Heart left ventricle (tissue), 13 donors: ENCODE data around the gene SRSF12.

ENCODE experiments used
- POLR2A ChIP-seq, 2 donors: fragments of 450-650 bp; IDR thresholded peaks; one replicate each; pipeline ENCODE4 v1.6.1; 2017; ENCODE audit warnings: antibody characterized with exemption in 2 of 2, mild to moderate bottlenecking in 2 of 2, moderate library complexity in 2 of 2
- TF ChIP-seq, protein P1 (sequence below), 12 donors: fragments of 200-600 bp; sonication (generic) in 4 of 12; IDR thresholded peaks; one replicate each; pipeline versions ENCODE4 v1.5.0 to v1.8.0; 2018 to 2022; ENCODE audit warnings: antibody characterized with exemption in 12 of 12, mild to moderate bottlenecking in 5 of 12
- donor health status: ischemic (EF 13 %, LVEDD 7.1; RV severe dilation, severe dysfunction).
- donor health status: DM: no; HTN: yes; CAD: no.
- donor health status: DM: no; HTN: no; CAD: no.
- donor health status: ischemic (EF 25% LVEDD 6.9; RV normal size, moderate dysfunction).
- donor health status: ischemic (EF 25% LVEDD 5.7; RV mildly dilated, moderate dysfunction).
- donor health status: ischemic (EF 35%, LVEDD 5.7; RV mildly dilated, moderate dysfunction).
- donor health status: nonischemic (EF 11% LVEDD 7.7; RV severe dilation, severe dysfunction).
- donor health status: DM: yes; HTN: yes; CAD: no.
- donor health status: PGD.
- donor health status: ischemic (EF 29% LVEDD 5.4; RV normal size, mild dysfunction).
- donor health status: nonischemic (EF 23%, LVEDD 6.1; RV moderate dilation, normal function).

DNA sequence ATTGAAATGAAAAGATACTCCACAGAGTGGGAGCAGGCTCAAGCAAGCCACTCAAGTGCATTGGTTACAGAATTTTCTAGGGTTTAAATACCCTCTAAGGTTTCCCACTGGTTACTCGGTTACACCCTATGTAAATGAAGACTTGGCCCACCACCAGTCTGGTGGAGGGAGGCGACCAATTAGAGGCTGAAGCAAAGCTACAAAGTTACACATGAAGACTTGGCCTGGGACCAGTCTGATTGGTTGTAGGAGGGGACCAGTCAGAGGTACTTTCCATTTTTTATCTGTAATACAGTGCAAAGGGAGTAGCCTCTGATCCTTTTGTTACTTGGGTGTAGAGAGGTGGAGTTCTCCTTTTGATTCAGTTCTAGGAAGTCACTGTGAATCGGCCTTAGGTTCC, 7.6 kb downstream of the SRSF12 start:
- TF ChIP-seq, protein P1, sequence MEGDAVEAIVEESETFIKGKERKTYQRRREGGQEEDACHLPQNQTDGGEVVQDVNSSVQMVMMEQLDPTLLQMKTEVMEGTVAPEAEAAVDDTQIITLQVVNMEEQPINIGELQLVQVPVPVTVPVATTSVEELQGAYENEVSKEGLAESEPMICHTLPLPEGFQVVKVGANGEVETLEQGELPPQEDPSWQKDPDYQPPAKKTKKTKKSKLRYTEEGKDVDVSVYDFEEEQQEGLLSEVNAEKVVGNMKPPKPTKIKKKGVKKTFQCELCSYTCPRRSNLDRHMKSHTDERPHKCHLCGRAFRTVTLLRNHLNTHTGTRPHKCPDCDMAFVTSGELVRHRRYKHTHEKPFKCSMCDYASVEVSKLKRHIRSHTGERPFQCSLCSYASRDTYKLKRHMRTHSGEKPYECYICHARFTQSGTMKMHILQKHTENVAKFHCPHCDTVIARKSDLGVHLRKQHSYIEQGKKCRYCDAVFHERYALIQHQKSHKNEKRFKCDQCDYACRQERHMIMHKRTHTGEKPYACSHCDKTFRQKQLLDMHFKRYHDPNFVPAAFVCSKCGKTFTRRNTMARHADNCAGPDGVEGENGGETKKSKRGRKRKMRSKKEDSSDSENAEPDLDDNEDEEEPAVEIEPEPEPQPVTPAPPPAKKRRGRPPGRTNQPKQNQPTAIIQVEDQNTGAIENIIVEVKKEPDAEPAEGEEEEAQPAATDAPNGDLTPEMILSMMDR (IDR thresholded peaks at IDR 0.05), result no peak
- no peak for TF ChIP-seq POLR2A (IDR thresholded peaks at IDR 0.05)
